ENCODE results near the gene TMEM267.
A peak's percentile ranks its signal among the peaks of the same experiment; 100 is the strongest.
"Not testable (repeated sequence)": the region's sequence is repeated elsewhere in the genome, so short reads cannot be mapped to it uniquely, and the experiment has no call there.

Gene TMEM267

GRCh38 chr5:43402524-43403066 is 81.1 kb downstream of the TMEM267 start:
- not testable (repeated sequence) for DNase-seq

DNA sequence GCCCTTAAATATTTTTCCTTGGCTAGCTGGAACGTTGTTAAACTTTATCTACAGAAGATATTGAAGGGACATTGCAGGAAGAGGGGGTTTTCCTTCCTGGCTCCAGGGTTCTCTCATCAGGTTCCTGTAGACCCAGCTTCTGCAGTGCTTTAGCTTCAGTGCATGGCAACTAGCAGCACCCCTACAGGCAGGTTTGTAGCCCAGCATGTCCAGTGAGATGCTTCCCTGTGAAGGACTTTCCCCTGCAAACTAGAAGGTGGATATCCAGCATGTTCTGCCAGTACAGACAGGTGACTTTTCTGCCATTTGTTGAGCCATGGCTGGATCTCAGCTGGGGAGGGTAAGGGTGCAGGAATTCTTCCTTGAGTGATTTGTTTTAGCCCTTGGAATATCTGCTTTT is 81.8 kb downstream of the TMEM267 start:
- DNase-seq, result no peak

DNA sequence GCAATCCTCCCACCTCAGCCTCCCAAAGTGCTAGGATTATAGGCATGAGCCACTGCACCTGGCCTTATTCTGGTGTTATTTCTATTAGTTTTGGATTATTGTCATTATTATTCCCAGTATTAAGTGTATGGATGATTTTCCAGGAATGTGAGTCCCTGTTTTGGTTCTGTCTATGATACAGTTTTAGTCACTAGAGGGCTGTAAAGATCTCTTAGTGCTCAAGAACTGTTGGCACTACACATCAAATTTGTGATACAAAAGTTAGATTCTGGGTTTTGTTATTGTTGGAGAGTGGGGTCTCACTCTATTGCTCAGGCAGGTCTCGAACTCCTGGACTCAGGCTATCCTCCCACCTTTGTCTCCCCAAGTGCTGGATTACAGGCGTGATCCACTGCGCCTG is 83.6 kb downstream of the TMEM267 start:
- peak; percentile 10 for DNase-seq

- DNase-seq, result peak; percentile 63
Measured at GRCh38 chr5:43396762-43397304, 86.8 kb downstream of the TMEM267 start.
